WI38 (cell line): Measurements from ENCODE around the gene KIF1A.

Experiments
- H3K4me3 ChIP-seq: 2 replicates; pipeline ENCODE4 v1.5.1; 2011; ENCODE audit warnings: low read depth, mild to moderate bottlenecking, control low read depth, low read length
- CTCF ChIP-seq: IDR thresholded peaks from 2 replicates; pipeline ENCODE4 v1.5.1; 2012; ENCODE audit warnings: low read depth, mild to moderate bottlenecking, control low read depth, low read length

The KIF1A gene

GRCh38 chr2:240806459-240806858 is 13.6 kb downstream of the KIF1A start:
- no peak for TF ChIP-seq CTCF

GRCh38 chr2:240806006-240806405 is 14.0 kb downstream of the KIF1A start:
- no peak for TF ChIP-seq CTCF
- no peak overlapping the region for H3K4me3 ChIP-seq

More at GRCh38 chr2:240806459-240806858, 13.6 kb downstream of the KIF1A start:
- H3K4me3 ChIP-seq = no peak overlapping the region

GRCh38 chr2:240803191-240803590 is 16.8 kb downstream of the KIF1A start:
- no peak overlapping the region for H3K4me3 ChIP-seq
- TF ChIP-seq CTCF = no peak

GRCh38 chr2:240799033-240799820 is 20.8 kb downstream of the KIF1A start:
- no peak overlapping the region for H3K4me3 ChIP-seq
- TF ChIP-seq CTCF = no peak

- no peak for TF ChIP-seq CTCF
- no peak overlapping the region for H3K4me3 ChIP-seq
Observed at GRCh38 chr2:240798327-240798905, 21.6 kb downstream of the KIF1A start.

- H3K4me3 ChIP-seq = no peak overlapping the region
- TF ChIP-seq CTCF = no peak
Observed at GRCh38 chr2:240797914-240798313, 22.1 kb downstream of the KIF1A start.

- no peak for TF ChIP-seq CTCF
- H3K4me3 ChIP-seq = no peak overlapping the region
Observed at GRCh38 chr2:240797500-240797895, 22.5 kb downstream of the KIF1A start.
